DMS153 (cell line): Measurements from ENCODE around the gene CUEDC2.
A peak's percentile ranks its signal among the peaks of the same experiment; 100 is the strongest.

ENCODE experiments used
- DNase-seq: peaks from one replicate; lab custom pipeline; 2025; lab: John Stamatoyannopoulos, UW

The CUEDC2 gene

GRCh38 chr10:102432162-102432950, at the start of gene CUEDC2:
Gene CUEDC2, minus strand, starts transcription at chr10:102432574. Its CDS starts 7,386 bp downstream, at chr10:102425188.
- DNase-seq = peak; percentile 93

- DNase-seq = no peak
Observed at GRCh38 chr10:102480396-102480795, 48.0 kb upstream of the CUEDC2 start.

DNA sequence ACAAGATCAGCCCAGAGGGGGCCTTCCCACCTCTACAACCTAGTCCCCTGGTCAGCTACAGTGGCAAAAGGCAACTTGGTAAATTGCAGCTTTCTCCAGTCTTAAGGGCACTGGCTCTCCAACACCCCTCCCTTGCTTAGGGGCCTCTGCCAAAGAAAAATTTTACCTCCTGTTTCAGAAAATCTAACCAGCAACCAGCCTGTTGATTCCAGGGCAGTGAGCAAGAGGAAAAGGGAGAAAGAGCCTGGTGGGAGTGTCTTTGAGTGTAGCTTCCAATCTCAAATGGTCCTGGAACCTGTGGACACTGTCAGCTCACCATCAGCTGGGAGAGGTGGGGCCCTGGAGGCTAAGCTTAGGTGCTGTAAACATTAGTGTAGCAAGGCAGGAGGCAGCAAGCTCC, 47.3 kb upstream of the CUEDC2 start:
- DNase-seq = no peak

DNA sequence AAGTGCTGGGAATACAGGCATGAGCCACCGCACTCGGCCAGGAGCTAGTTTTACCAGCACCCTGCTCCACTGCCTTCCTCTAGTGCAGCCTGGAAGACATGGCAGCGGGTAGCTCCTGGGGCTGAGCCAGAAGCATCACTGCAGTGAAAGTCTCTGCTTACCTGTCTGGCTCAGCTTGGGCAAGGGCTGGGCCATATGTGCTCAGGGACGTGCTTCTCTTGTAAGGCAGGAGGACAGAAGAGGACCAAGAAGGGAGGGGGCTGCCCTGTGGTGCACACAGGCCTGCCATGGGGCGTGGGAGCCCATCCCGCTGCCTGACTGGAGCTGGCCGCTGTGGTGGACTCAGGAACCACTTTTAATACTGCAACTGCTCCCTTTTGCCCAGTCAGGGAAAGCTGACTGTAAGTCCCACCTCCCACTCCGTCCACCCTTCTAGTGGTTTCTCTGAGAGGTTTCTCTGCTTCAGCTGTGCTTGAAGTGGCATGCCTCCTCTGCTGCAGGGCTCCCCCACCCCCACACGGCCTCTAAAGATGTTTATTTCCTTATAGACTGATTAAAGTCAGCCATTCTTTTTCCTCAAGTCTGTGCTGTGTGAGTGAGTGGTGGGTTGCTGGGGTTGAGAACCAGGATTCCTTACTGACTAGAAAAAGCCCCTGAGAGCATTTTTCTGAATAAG, 44.2 kb upstream of the CUEDC2 start:
- DNase-seq = no peak

DNA sequence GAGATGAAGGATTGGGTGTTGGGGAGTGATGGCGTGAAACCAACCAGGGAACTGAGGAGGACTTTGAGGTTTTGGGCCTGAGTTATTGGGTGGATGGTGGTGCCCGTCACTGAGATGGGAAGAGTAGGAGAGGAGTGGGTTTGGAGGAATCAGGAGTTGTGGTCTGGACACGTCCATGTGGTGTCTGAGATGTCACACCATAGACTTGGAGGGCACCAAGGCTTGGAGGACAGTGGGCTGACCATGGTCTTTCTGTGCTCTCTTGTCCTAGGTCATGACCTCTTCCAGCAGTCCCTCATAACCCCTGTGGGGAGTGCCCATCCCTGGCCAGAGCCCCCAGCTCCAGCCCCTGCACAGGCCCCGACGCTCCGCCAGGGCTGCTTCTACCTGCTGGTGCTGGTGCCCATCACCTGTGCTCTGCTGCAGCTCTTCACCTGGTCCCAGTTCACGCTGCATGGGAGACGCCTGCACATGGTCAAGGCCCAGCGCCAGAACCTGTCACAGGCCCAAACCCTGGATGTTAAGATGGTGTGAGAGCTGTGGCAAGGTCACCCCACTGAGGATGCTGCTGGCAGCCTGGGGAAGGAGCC, 43.2 kb upstream of the CUEDC2 start:
- no peak for DNase-seq

DNA sequence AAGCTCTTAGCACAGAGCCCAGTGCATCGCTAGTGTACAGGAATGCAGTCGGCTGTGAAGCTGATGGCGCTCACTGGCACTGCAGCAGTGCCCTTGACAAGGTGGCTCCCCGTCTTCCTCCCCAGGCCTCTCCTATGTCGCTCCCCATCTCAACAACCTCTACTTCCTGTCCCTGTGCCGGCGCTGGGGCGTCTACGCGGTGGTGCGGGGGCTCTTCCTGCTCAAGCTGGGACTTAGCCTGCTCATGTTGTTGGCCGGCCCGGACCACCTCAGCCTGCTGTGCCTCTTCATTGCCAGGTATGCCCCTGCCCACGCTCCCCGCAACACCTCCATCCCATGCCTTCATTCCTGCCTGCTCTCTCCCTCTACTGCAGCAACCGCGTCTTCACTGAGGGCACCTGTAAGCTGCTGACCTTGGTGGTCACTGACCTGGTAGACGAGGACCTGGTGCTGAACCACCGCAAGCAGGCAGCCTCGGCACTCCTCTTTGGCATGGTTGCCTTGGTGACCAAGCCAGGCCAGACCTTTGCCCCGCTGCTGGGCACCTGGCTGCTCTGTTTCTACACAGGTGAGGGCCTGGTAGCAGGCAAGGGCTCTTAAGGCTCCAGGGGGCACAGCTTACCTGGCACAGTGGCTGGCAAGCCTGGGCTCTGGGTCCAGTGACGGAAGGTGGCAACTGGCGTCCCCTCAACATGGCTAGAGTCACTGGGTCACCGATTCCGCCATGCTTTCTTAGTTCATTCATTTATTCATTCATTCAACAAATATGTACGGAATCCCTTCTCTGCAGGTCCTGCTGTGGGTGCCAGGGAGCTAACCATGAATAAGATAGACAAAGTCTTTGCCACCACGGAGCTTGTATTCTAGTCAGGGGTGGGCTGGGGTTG, 41.3 kb upstream of the CUEDC2 start:
- no peak for DNase-seq

DNA sequence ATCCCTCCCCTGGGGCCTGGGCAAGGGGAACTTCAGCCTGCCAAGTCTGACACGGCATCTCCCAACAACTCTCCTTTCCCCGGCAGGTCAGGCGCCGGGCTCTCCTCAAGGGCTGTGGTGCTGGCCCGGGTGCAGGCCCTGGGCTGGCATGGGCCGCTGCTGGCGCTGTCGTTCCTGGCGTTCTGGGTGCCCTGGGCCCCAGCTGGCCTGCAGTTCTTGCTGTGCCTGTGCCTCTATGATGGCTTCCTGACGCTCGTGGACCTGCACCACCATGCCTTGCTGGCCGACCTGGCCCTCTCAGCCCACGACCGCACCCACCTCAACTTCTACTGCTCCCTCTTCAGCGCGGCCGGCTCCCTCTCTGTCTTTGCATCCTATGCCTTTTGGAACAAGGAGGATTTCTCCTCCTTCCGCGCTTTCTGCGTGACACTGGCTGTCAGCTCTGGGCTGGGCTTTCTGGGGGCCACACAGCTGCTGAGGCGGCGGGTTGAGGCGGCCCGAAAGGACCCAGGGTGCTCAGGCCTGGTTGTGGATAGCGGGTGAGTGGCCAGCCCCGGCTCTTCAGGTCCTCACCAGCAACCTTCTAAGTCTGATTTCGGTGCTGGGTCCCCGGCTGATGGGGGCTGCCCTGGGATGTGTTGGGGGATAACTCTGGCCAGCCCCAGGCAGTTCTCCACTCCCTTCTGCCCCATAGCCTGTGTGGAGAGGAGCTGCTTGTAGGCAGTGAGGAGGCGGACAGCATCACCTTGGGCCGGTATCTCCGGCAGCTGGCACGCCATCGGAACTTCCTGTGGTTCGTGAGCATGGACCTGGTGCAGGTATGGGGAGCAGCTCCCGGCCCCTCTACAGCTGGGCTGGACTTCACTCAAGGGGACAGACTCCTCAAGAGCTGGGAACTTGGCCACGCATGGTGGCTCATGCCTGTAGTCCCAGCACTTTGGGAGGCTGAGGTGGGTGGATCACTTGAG, 38.5 kb upstream of the CUEDC2 start:
- DNase-seq = no peak

GRCh38 chr10:102468683-102469082, 36.3 kb upstream of the CUEDC2 start:
- DNase-seq = no peak

DNA sequence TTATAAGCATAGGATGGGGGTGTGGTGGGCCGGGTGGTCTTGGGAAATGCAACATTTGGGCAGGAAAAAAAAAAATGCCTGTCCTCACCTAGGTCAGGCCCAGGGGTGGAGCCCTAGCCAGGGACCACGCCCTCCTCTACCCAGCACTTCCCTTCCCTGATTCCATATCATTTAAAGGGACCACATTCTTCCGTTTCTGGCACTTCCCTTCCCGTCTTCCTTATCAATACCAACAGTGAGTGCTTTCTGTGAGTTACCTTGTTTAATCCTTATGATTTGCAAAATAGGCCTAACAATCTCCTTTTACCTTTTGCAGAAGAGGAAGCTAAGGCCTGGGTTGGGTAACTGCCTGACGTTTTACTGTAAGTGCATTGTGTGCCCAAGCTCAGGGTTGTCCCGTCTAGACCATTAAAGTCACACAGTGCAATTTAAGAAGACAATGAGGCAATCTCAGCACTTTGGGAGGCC, 35.6 kb upstream of the CUEDC2 start:
- no peak for DNase-seq

GRCh38 chr10:102467318-102467717, 34.9 kb upstream of the CUEDC2 start:
- no peak for DNase-seq

DNA sequence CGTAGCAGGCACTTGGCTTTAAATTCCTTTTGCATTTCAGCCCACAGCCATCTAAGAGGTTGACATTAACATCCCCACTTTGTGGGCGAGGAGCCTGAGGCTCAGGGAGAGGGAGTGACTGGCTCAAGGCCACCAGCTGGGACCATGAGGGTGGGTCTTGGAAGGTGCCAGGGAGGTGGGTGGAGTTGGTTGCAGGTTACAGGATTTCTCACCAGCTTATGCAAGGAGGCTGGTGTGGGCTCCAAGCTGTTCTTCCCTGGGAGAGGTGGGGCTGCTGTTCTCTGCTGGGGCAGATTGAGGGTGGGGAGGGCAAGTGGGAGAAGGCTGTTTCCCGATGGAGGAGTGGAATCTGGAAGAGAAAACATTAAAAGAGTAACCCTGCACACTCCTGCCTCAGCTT, 33.1 kb upstream of the CUEDC2 start:
- DNase-seq = no peak

GRCh38 chr10:102463983-102464382, 31.6 kb upstream of the CUEDC2 start:
- DNase-seq = no peak

GRCh38 chr10:102462512-102463054, 30.2 kb upstream of the CUEDC2 start:
- no peak for DNase-seq

GRCh38 chr10:102461187-102462054, 29.0 kb upstream of the CUEDC2 start:
- DNase-seq = peak; percentile 85

DNA sequence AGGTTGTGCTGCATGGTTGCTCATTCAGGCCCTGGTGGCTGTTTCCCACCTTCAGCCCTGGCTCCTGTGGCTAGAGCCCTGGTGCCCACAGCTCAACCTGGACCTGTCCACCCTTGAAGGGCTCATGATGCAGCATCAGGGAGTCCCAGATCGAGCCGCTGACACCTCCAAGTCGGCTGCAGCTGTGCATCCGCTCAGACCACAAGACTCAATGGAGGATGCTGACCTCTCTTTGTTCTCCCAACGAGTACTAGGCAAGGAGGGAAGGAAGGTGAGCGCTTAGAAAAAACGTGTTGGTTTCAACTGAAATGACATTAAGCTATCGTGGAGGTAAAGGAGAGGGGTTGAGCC, 28.4 kb upstream of the CUEDC2 start:
- no peak for DNase-seq

DNA sequence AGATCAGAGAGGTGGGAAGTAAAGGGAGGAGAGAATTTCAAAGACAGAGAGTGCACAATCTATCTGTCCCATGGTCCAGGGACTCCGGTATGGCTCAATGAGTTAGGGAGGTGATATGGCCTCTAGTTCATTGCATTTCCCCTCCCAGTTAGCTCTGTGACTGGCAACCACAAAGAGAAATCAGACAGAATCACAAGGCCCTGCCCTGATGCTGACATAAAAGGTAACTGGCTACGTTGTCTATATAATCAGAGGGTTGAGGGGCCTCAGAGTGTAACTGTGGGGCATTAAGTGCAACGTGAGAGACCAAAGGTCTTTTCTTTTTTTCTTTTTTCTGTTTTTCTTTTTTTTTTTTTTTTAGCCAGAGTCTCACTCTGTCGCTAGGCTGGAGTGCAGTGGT, 26.3 kb upstream of the CUEDC2 start:
- DNase-seq = no peak

DNA sequence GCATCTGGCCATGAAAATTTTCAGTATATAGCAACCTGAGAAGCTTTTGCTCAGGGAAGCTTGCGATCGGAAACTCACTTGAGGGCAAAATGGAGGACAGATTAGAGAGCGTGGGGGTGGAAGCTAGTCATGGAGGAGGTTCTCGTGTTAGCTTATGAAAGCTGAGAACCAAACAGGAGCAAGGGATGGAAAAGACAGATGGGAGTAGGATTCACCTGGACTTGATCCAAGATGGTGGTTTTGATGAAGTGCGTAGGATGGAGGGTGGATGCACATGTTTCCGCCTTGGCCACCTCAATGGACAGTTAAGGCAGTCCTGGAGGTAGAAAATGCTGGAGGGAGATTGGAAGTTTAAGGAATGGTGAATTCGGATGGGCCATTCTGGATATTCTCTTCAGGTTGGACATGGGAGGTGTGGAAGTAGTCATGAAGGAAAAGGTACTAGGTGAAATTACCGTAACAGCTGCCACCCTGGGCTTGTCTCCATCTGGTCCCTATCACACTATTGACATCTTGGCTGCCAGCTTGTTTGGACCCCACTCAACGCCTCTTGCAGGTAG, 25.3 kb upstream of the CUEDC2 start:
- DNase-seq = no peak

- DNase-seq = no peak
Observed at GRCh38 chr10:102455893-102456471, 23.6 kb upstream of the CUEDC2 start.
